GM06990 (cell line): ENCODE measurements around the gene ITIH2.

Experiments used
- DNase-seq: peaks from one replicate; pipeline ENCODE4 v3.0.0-alpha.2; 2011; ENCODE audit not compliant: insufficient read length; ENCODE audit errors: extremely low read depth
- H3K27me3 ChIP-seq: replicated peaks from 2 replicates; pipeline ENCODE4 v1.6.0; 2011; ENCODE audit warnings: low read length; ENCODE audit not compliant: control insufficient read depth, insufficient read depth
- H3K36me3 ChIP-seq: 2 replicates; pipeline ENCODE4 v1.5.1; 2011; ENCODE audit warnings: low read length; ENCODE audit not compliant: control insufficient read depth, insufficient read depth
- H3K4me3 ChIP-seq: replicated peaks from 2 replicates; pipeline ENCODE4 v1.5.1; 2011; ENCODE audit warnings: low read depth, mild to moderate bottlenecking, control low read depth, low read length
- TF ChIP-seq, protein P1 (sequence below): IDR thresholded peaks from 2 replicates; pipeline ENCODE4 v1.5.1; 2011; ENCODE audit warnings: low read length, control low read depth, mild to moderate bottlenecking, inconsistent platforms; ENCODE audit not compliant: insufficient read depth, poor library complexity, severe bottlenecking

Gene ITIH2

DNA sequence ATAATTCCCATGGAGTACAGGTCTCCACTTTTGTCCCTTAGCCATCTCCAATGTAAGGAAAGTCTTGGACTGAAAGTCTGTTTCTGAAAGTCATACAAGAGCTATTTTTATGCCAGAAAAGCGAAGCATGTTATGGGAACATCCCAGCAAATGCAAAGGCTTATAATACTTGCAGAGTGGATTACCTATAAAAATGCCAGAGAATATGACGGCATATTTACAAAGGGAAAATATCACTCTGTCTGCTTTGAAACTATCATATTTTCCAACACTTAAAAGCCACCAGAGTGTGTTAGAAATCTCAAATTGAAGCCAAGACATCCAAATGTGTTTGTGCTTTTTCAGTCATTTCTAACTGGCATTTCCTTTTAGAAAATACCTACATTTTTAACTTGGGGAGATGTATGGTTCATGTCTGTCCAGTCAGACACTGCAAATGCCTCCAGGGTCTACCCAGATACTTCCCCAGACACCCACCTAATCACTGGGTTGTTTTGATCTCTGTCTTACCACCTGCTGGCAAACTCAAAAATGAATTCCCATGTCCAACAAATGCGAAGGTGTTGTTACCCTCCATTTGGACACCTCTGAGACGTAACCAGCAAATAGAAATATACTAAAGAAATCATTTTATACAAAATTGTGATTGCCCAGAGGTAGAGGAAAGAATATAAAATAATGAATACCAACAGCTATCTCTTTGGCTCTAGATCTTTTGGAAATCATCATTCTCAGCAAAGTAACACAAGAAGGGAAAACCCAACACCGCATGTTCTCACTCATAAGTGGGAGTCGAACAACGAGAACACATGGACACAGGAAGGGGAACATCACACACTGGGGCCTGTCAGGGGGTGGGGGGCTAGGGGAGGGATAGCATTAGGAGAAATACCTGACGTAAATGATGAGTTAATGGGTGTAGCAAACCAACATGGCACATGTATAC lies 1.2 kb downstream of the ITIH2 start:
- Histone ChIP-seq H3K27me3 (no peaks in the 10 kb centered on the region; the same call in 1 of the 2 replicates), H3K4me3 (no peak overlapping the region), H3K36me3 (no peaks in the 10 kb centered on the region)
- DNase-seq = no peak
- TF ChIP-seq, protein P1, sequence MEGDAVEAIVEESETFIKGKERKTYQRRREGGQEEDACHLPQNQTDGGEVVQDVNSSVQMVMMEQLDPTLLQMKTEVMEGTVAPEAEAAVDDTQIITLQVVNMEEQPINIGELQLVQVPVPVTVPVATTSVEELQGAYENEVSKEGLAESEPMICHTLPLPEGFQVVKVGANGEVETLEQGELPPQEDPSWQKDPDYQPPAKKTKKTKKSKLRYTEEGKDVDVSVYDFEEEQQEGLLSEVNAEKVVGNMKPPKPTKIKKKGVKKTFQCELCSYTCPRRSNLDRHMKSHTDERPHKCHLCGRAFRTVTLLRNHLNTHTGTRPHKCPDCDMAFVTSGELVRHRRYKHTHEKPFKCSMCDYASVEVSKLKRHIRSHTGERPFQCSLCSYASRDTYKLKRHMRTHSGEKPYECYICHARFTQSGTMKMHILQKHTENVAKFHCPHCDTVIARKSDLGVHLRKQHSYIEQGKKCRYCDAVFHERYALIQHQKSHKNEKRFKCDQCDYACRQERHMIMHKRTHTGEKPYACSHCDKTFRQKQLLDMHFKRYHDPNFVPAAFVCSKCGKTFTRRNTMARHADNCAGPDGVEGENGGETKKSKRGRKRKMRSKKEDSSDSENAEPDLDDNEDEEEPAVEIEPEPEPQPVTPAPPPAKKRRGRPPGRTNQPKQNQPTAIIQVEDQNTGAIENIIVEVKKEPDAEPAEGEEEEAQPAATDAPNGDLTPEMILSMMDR = no peak

DNA sequence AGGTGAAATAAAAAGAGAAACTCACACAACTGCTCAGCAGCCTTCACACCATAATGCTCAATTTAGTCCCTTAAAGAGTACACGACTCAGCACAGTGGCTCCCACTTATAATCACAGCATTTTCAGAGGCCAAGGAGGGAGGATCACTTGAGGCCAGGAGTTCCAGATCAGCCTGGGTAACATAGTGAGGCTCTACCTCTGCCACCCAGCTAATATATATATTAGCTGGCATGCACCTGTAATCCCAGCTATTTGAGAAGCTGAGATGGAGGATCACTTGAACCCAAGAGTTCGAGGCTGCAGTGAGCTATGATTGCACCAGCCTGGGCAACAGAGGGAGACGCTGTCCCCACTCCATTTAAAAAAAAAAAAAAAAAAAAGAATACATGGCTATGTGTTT lies 2.2 kb downstream of the ITIH2 start:
- Histone ChIP-seq H3K4me3 (no peak overlapping the region), H3K27me3 (no peaks in the 10 kb centered on the region; the same call in 1 of the 2 replicates), H3K36me3 (no peaks in the 10 kb centered on the region)
- no peak for DNase-seq
- TF ChIP-seq, protein P1 = no peak

DNA sequence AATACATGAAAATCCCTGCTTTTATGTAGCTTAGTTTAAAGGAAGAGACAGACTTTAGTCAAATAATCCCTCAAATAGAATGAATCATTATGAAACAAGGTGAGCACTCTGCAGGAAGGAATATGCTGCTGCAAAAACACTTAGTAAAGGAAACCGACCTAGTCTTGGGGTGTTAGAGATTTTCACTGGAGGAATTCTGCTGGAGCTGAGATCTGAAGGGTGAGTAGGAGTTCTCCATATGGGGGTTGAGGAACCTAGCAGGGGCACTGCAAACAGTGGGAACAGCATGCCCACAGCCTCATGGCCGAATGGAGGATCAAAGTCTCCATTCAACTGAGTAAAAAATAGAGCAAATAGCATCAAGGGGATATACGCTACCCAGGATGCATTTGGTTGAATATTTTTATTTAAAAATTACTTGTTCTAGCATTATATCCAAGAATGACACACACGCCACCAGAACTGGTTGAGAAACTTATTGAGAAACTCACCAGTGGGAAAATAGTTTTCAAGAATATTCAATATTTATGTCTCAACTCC lies 3.5 kb downstream of the ITIH2 start:
- H3K27me3 ChIP-seq = no peaks in the 10 kb centered on the region; the same call in 1 of the 2 replicates
- no peak overlapping the region for H3K4me3 ChIP-seq
- no peak for DNase-seq
- TF ChIP-seq, protein P1 = no peak
- no peaks in the 10 kb centered on the region for H3K36me3 ChIP-seq

DNA sequence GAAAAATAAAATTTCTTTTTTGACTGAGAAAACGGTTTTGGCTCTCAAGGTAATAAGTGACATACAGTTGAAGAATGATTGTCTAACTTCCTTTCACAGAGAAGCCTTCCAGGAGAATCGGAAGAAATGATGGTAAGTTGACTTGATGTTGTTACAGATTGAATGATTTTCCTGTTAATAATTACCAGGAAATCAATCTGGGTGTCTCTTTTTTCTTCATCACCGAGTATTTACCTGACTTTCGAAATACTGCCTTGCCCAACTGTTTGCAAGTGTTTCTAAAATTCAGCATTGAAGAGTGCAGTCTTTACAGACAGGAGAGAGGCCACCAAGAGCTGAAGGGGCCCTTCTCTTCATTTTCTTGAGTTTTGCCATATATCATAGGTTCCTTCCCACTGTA lies 4.0 kb downstream of the ITIH2 start:
- TF ChIP-seq, protein P1 = no peak
- no peaks in the 10 kb centered on the region for H3K36me3 ChIP-seq
- no peak overlapping the region for H3K4me3 ChIP-seq
- no peak for DNase-seq
- H3K27me3 ChIP-seq = no peaks in the 10 kb centered on the region; the same call in 1 of the 2 replicates

DNA sequence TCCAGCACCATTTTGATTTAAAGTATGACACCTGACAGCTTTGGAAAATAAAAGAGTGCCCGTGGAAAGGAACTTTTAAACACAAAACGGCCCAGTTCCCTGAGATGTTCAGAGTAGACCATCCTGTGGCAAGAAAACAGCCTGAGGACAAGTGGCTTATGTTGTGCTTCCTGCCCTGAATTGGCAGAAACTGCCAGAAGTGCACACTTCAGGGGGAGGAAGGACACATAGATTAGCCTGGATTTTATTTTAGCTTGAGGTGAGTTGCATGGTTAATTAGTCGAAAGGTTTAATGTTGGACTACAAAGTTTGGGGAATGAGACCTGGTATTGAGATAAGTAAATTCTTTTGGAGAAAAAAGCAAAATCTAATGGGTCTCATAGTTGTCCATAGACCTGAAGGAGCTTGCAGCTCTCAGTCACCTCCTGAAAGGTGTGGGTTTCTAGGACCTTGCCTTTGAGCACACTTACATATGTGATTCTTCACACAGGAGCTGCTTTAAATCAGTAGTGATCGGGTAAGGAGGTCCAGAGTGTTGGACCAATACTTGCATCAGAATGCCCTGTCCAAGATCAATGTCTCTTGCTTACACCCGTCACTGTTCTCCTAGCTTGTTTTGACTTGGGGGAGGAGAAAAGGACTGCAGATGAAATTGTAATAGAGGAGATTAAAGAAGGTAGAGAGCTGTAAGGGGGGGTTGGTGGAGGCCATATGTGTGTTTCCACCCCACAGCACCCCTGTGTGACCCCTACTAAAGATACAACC lies 4.9 kb downstream of the ITIH2 start:
- H3K36me3 ChIP-seq = no peaks in the 10 kb centered on the region
- TF ChIP-seq, protein P1 = no peak
- no peak for DNase-seq
- no peaks in the 10 kb centered on the region; the same call in 1 of the 2 replicates for H3K27me3 ChIP-seq
- H3K4me3 ChIP-seq = no peak overlapping the region
